SU-DHL-6 (cell line): ENCODE measurements around the gene POU5F1.
"Not testable (repeated sequence)": the region's sequence is repeated elsewhere in the genome, so short reads cannot be mapped to it uniquely, and the experiment has no call there.

Source experiments
- H2AFZ ChIP-seq: fragments of 200-600 bp; sonication (generic); 2 replicates; pipeline ENCODE4 v1.6.1; 2014; ENCODE audit warnings: low read depth, mild to moderate bottlenecking, moderate library complexity, mixed read lengths, antibody characterized with exemption, low read length; ENCODE audit not compliant: severe bottlenecking
- H3F3A ChIP-seq: fragments of 200-600 bp; shearing (Covaris generic); 2 replicates; pipeline ENCODE4 v1.6.0; 2016; ENCODE audit warnings: antibody characterized with exemption, mild to moderate bottlenecking; ENCODE audit not compliant: insufficient read depth
- H3K27ac ChIP-seq: fragments of 200-600 bp; sonication (generic); 2 replicates; pipeline ENCODE4 v1.5.1; 2016; ENCODE audit warnings: low read depth, mild to moderate bottlenecking, low read length, moderate library complexity, mixed read lengths
- H3K27me3 ChIP-seq: fragments of 200-600 bp; sonication (generic), shearing (Covaris generic); 2 replicates; pipeline ENCODE4 v1.6.0; 2014; ENCODE audit warnings: mild to moderate bottlenecking, low read length
- H3K36me3 ChIP-seq: fragments of 200-600 bp; sonication (generic); 2 replicates; pipeline ENCODE4 v1.6.1; 2014; ENCODE audit warnings: mild to moderate bottlenecking, low read length, mixed read lengths
- H3K4me2 ChIP-seq: fragments of 300-600, 200-600 bp; shearing (Covaris generic), sonication (generic); 2 replicates; pipeline ENCODE4 v1.6.0; 2014; ENCODE audit warnings: low read length, low read depth, mild to moderate bottlenecking; ENCODE audit not compliant: poor library complexity, severe bottlenecking
- H3K4me3 ChIP-seq: fragments of 200-600 bp; sonication (generic); 2 replicates; pipeline ENCODE4 v1.5.1; 2014; ENCODE audit warnings: antibody characterized with exemption, low read length, mild to moderate bottlenecking, mixed read lengths; ENCODE audit not compliant: insufficient read depth, poor library complexity, severe bottlenecking
- H3K79me2 ChIP-seq: fragments of 200-600 bp; sonication (generic); 2 replicates; pipeline ENCODE4 v1.6.1; 2014; ENCODE audit warnings: mild to moderate bottlenecking, low read length, moderate library complexity; ENCODE audit not compliant: insufficient read depth
- H3K9ac ChIP-seq: fragments of 200-600 bp; sonication (generic); 2 replicates; pipeline ENCODE4 v1.7.0; 2014; ENCODE audit warnings: mild to moderate bottlenecking, low read length
- H3K9me2 ChIP-seq: fragments of 200-600 bp; sonication (generic); replicated peaks from 2 replicates; pipeline ENCODE4 v1.6.1; 2014; ENCODE audit warnings: low read length; ENCODE audit not compliant: insufficient read depth
- H3K9me3 ChIP-seq: fragments of 200-600 bp; sonication (generic); 2 replicates; pipeline ENCODE4 v1.6.1; 2014; ENCODE audit warnings: low read length, mixed read lengths; ENCODE audit not compliant: insufficient read depth
- H4K20me1 ChIP-seq: fragments of 200-600 bp; sonication (generic); 2 replicates; pipeline ENCODE4 v1.6.1; 2014; ENCODE audit warnings: low read depth, mild to moderate bottlenecking, antibody characterized with exemption, low read length, moderate library complexity, mixed read lengths
- CTCF ChIP-seq: fragments of 200-600 bp; sonication (generic); IDR thresholded peaks from one replicate; pipeline ENCODE4 v1.5.1; 2017; ENCODE audit warnings: antibody characterized with exemption, mild to moderate bottlenecking, low read length, moderate library complexity; ENCODE audit not compliant: insufficient read depth, poor library complexity, severe bottlenecking
- EZH2phosphoT487 ChIP-seq: fragments of 200-600 bp; sonication (generic), shearing (Covaris generic); conservative IDR thresholded peaks from 2 replicates; pipeline ENCODE4 v1.6.1; 2018; ENCODE audit warnings: mild to moderate bottlenecking, antibody characterized with exemption, low read length, moderate library complexity, mixed read lengths

The POU5F1 gene

GRCh38 chr6:31170987-31171671 is 647 bp upstream of the POU5F1 start:
- Histone ChIP-seq H3F3A (no peaks in the 10 kb centered on the region), H4K20me1 (no peaks in the 10 kb centered on the region), H3K9ac (no peak overlapping the region), H3K9me2 (no peaks in the 10 kb centered on the region), H3K36me3 (no peaks in the 10 kb centered on the region), H3K27me3 (no peaks in the 10 kb centered on the region), H3K79me2 (no peaks in the 10 kb centered on the region), H3K4me2 (no peak overlapping the region), H3K4me3 (no peak overlapping the region), H2AFZ (no peak overlapping the region), H3K27ac (no peak overlapping the region), H3K9me3 (no peaks in the 10 kb centered on the region)
- TF ChIP-seq CTCF, result no peak
- no peak for TF ChIP-seq EZH2phosphoT487

- H3K36me3 ChIP-seq, H3K9me3 ChIP-seq, H3K4me2 ChIP-seq, H3F3A ChIP-seq, H3K9ac ChIP-seq, H4K20me1 ChIP-seq, H3K4me3 ChIP-seq, H3K9me2 ChIP-seq, H3K27me3 ChIP-seq, H3K79me2 ChIP-seq, H2AFZ ChIP-seq, H3K27ac ChIP-seq: not testable (repeated sequence)
Measured at GRCh38 chr6:31169858-31170599, 453 bp downstream of the POU5F1 start.

GRCh38 chr6:31169123-31169857 is 1.2 kb downstream of the POU5F1 start:
- no peak overlapping the region for H3K4me2 ChIP-seq
- H3F3A ChIP-seq, result no peaks in the 10 kb centered on the region
- H2AFZ ChIP-seq, result no peak overlapping the region
- H3K36me3 ChIP-seq, result no peaks in the 10 kb centered on the region
- no peaks in the 10 kb centered on the region for H3K79me2 ChIP-seq
- H3K9me3 ChIP-seq, result no peaks in the 10 kb centered on the region
- no peaks in the 10 kb centered on the region for H3K27me3 ChIP-seq
- no peak overlapping the region for H3K9ac ChIP-seq
- TF ChIP-seq CTCF (no peak), EZH2phosphoT487 (no peak)
- no peaks in the 10 kb centered on the region for H3K9me2 ChIP-seq
- H3K4me3 ChIP-seq, result no peak overlapping the region
- no peak overlapping the region for H3K27ac ChIP-seq
- H4K20me1 ChIP-seq, result no peaks in the 10 kb centered on the region
